Progenitor cell of endocrine pancreas (in vitro differentiated cells): Measurements from ENCODE around the gene HIC1. TPM values are rescaled to one million over a fixed set of nuclear protein-coding genes. Genes with fewer than 3 reads are reported as not detected.
A peak's percentile ranks its signal among the peaks of the same experiment; 100 is the strongest.

ENCODE experiments used
- DNase-seq: peaks from one replicate; pipeline ENCODE4 v3.0.0; 2021; ENCODE audit warnings: low spot score; ENCODE audit not compliant: unreplicated experiment
- H3K27ac Mint-ChIP-seq: 2 replicates; pipeline ENCODE4 v1.8.0; 2021; ENCODE audit warnings: mild to moderate bottlenecking, moderate library complexity, mixed read lengths
- H3K27me3 Mint-ChIP-seq: 2 replicates; pipeline ENCODE4 v1.8.0; 2021; ENCODE audit warnings: mixed read lengths
- H3K36me3 Mint-ChIP-seq: 2 replicates; pipeline ENCODE4 v1.8.0; 2022; ENCODE audit warnings: mixed read lengths; ENCODE audit not compliant: insufficient read depth
- H3K4me1 Mint-ChIP-seq: 2 replicates; pipeline ENCODE4 v1.8.0; 2021; ENCODE audit warnings: low read depth, mixed read lengths
- H3K4me3 Mint-ChIP-seq: 2 replicates; pipeline ENCODE4 v1.8.0; 2021; ENCODE audit warnings: low read depth, mild to moderate bottlenecking, moderate library complexity, mixed read lengths
- H3K9me3 Mint-ChIP-seq: 2 replicates; pipeline ENCODE4 v1.8.0; 2021; ENCODE audit warnings: low read depth, mixed read lengths
- total RNA-seq: library from RNA; stranded (reverse); gene quantifications from 2 replicates; pipeline ENCODE4 v1.2.1, GENCODE V29; 2021
- TF ChIP-seq, protein P1 (sequence below): fragments of 200-600 bp; sonication (generic); IDR thresholded peaks from one replicate; pipeline ENCODE4 v1.5.0; 2021; ENCODE audit warnings: antibody characterized with exemption, mild to moderate bottlenecking; ENCODE audit not compliant: unreplicated experiment

HIC1 gene
- total RNA-seq, 1 donor from 2014 or later = 0.86 TPM

DNA sequence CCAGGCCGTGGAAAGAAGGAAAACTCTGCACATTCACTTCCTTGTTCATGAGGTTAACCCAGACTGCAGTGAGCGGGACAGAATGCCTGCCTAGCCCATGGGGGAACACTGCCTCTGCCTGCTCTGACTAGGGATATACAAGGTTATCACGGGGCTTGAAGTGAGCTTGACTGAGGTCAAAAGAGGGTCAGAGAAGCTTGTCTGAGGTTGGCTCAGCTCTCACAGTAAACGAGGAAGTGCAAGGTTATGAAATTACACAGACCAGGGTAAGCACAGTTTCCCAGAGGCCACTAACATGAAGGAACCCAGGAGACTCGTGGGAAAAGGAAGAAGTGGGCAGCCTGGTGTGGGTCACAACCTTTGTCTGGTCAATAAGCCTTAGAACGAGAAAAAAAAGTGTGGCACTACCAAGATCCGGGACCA, 28.7 kb downstream of the HIC1 start:
- H3K36me3 Mint-ChIP-seq = peaks cover 9% of the 10 kb centered on the region
- peaks cover 22% of the 10 kb centered on the region for H3K4me1 Mint-ChIP-seq
- no peak overlapping the region for H3K4me3 Mint-ChIP-seq
- DNase-seq = no peak
- H3K27ac Mint-ChIP-seq = peak overlapping the region; percentile 57
- H3K27me3 Mint-ChIP-seq = no peaks in the 10 kb centered on the region
- H3K9me3 Mint-ChIP-seq = no peaks in the 10 kb centered on the region
- TF ChIP-seq, protein P1, sequence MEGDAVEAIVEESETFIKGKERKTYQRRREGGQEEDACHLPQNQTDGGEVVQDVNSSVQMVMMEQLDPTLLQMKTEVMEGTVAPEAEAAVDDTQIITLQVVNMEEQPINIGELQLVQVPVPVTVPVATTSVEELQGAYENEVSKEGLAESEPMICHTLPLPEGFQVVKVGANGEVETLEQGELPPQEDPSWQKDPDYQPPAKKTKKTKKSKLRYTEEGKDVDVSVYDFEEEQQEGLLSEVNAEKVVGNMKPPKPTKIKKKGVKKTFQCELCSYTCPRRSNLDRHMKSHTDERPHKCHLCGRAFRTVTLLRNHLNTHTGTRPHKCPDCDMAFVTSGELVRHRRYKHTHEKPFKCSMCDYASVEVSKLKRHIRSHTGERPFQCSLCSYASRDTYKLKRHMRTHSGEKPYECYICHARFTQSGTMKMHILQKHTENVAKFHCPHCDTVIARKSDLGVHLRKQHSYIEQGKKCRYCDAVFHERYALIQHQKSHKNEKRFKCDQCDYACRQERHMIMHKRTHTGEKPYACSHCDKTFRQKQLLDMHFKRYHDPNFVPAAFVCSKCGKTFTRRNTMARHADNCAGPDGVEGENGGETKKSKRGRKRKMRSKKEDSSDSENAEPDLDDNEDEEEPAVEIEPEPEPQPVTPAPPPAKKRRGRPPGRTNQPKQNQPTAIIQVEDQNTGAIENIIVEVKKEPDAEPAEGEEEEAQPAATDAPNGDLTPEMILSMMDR = no peak

DNA sequence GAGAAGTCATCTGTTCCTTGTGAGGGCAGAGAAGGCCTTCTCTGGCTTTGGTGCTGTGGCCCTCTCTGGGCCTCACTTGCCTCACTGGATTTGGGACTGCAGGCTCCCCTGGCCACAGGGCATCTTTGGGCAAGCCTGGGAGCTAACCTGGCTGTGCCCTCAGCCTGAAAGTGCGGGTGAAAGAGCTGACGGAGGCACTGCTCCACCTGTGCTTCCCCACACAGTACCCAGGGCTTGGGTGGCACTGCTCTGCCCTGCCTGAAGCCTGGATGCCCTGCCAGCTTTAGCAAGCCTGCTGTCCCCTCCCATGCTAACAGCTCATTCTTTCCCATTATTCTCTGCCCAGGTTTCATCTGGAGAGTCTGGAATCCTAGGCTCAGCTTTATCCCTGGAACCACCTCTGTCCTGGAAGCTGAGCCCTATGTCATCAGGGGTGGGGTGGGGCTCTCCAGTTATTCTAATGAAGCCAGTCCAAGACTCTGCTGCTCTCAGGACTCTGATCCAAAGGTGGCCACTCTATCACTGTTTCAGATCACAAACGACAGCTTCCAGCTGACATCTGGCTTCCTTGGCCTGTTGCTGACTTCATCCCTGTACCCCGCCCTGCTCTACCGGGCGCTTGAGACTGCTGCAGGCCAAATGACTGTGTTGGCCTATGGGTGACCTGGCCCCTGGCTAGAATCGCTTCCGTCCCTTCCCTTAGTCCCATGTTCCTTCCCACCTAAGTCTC, 29.3 kb downstream of the HIC1 start:
- no peak for DNase-seq
- H3K9me3 Mint-ChIP-seq = no peaks in the 10 kb centered on the region
- H3K27me3 Mint-ChIP-seq = no peaks in the 10 kb centered on the region
- H3K27ac Mint-ChIP-seq = no peak overlapping the region
- H3K4me1 Mint-ChIP-seq = peaks cover 22% of the 10 kb centered on the region
- TF ChIP-seq, protein P1 = no peak
- H3K4me3 Mint-ChIP-seq = no peak overlapping the region
- H3K36me3 Mint-ChIP-seq = peaks cover 7% of the 10 kb centered on the region

DNA sequence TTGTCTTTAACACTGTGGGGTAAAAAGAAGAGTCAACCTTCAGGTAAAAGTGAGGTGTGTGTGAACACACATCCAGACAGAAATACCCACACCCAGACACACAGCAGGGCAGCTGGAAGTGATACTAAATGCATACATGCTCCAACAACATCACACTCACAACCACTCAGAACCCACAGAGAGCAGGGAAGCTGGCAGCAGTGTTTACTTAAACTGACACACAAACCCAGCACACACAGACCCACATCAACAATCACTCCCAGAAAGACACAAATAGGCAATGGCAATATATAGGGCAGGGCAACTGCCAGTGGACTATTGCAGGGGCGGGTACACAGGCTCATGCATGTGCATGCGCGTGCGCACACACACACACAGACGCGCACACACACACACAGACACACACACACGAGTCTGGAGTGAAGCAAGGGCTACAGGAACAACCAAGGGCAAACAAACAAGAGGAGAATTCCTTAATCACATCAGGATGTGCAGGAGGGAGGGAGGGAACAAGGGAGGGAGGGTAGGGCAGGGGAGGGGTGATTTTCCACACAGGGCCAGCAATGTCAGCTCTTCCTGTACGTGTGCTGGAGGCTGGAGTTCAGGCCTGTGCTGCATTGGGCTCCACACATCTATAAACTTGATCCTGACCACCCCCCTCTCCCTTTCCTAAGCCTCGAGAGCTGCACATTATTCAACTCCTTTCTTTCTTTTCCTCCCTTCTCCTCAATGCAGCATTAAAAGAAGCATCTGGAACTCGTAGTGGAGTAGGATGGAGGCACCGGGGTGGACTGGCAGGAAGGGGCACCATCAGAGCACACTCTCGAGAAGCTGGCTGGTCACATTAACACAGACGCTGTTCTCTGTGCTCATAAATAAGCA, 30.1 kb downstream of the HIC1 start:
- Mint-ChIP-seq H3K4me1 (peaks cover 22% of the 10 kb centered on the region), H3K36me3 (peaks cover 6% of the 10 kb centered on the region), H3K4me3 (no peak overlapping the region), H3K9me3 (no peaks in the 10 kb centered on the region), H3K27me3 (no peaks in the 10 kb centered on the region), H3K27ac (no peak overlapping the region)
- TF ChIP-seq, protein P1 = no peak
- DNase-seq = no peak

DNA sequence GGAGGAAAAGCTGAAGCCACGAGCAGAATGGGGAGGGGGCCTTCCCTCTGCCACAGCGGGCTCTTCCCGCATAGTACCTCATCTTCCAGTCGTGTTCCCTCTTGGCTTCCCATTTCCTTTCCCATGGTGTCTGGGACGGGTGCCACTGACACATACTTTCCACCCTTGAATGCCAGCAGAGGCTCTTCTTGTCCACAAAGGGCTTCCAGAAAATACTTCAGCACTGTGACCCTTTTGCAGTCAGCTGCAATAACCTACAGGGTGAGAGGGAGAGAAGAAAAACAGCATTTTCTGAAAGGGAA, 30.7 kb downstream of the HIC1 start:
- Mint-ChIP-seq H3K4me1 (peaks cover 22% of the 10 kb centered on the region), H3K27me3 (no peaks in the 10 kb centered on the region), H3K36me3 (peaks cover 5% of the 10 kb centered on the region), H3K4me3 (no peak overlapping the region), H3K27ac (no peak overlapping the region), H3K9me3 (no peaks in the 10 kb centered on the region)
- no peak for DNase-seq
- TF ChIP-seq, protein P1 = no peak

DNA sequence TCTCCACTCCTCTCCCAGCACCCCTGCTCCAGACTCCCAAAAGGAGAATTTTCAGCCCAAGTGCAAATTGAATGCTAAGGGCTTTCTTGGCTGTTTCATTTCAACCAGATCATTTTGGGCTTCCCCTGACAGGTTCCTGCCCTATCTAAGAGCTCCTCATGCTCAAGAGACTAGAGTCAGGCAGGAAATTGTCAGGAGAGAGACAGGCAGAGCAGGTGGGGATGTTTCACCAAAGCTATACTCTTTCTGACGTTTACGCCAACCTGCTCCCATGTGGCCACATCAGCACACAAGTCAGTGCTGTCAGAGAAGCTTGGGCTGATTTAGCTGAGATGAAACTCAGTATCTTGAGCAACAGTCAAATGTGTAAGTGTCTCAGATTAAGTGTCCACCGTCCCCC, 31.4 kb downstream of the HIC1 start:
- H3K36me3 Mint-ChIP-seq = peaks cover 5% of the 10 kb centered on the region

More for the DNA sequence above, 31.4 kb downstream of the HIC1 start:
- Mint-ChIP-seq H3K27me3 (no peaks in the 10 kb centered on the region), H3K9me3 (no peaks in the 10 kb centered on the region), H3K27ac (no peak overlapping the region), H3K4me1 (peaks cover 23% of the 10 kb centered on the region), H3K4me3 (no peak overlapping the region)
- TF ChIP-seq, protein P1 = no peak
- no peak for DNase-seq
